Pancreas (tissue), 10 donors: ENCODE data around the gene CAD. TPM values are rescaled to one million over a fixed set of nuclear protein-coding genes. Genes with fewer than 3 reads are reported as not detected.

Source experiments
- ATAC-seq, 4 donors: fragments of 200-7000 bp; cut with Tn5 transposase; one replicate each; pipeline versions ENCODE4 v1.8.0 to v1.9.1; 2020; ENCODE audit warnings: mild to moderate bottlenecking in 4 of 4, moderate library complexity in 4 of 4
- DNase-seq, 6 donors: peaks; one replicate each; pipeline ENCODE4 v3.0.0-alpha.2; 2020
- FAIRE-seq: peaks from 2 replicates; lab custom pipeline; 2012; peaks lifted over from hg19 to GRCh38; lab: Jason Lieb, UNC
- H3K27ac ChIP-seq, 4 donors: fragments of 200-600 bp; sonication (generic); 1 replicate in 3 of 4; 2 replicates in 1 of 4; pipeline versions ENCODE4 v1.5.0 to v1.8.0; 2020
- H3K27me3 ChIP-seq, 4 donors: fragments of 200-600 bp; one replicate each; pipeline ENCODE4 v1.8.0; 2021
- H3K36me3 ChIP-seq, 3 donors: fragments of 200-600 bp; sonication (generic) in 1 of 3; one replicate each; pipeline versions ENCODE4 v1.5.0 to v1.8.0; 2020 to 2021
- H3K4me1 ChIP-seq, 3 donors: fragments of 200-600 bp; one replicate each; pipeline ENCODE4 v1.8.0; 2021
- H3K4me3 ChIP-seq, 4 donors: fragments of 200-600 bp; sonication (generic) in 2 of 4; one replicate each; pipeline versions ENCODE4 v1.5.0 to v1.8.0; 2020 to 2021
- H3K9me3 ChIP-seq, 4 donors: fragments of 200-600 bp; one replicate each; pipeline ENCODE4 v1.8.0; 2021
- CTCF ChIP-seq, 4 donors: fragments of 200-600 bp; sonication (generic) in 3 of 4; IDR thresholded peaks; one replicate each; pipeline versions ENCODE4 v1.5.0 to v1.8.0; 2021; ENCODE audit warnings: antibody characterized with exemption in 4 of 4
- WGBS, 2 donors: extraction: QIAGEN DNeasy Blood & Tissue Kit; methylation state at CpG; one replicate each; pipeline ENCODE4 v1.1.7; 2013; 5-methylcytosine and 5-hydroxymethylcytosine counted together
- intact Hi-C, 3 donors: fragments of 100-400 bp; cut with DNase I; formaldehyde crosslinking; loops; one replicate each; pipeline versions ENCODE4 v1.11.1 to v1.14.2; 2022
- polyA plus RNA-seq, 2 donors: library from polyadenylated mRNA; stranded (reverse); fragments of 200-250 nt; gene quantifications; one replicate each; pipeline ENCODE4 v1.2.3, GENCODE V29; 2013
- total RNA-seq, 6 donors: library from RNA; stranded (reverse); fragmentation: NEBNext Ultra II Directional in 4 of 6; extraction: Animal tissue kit (Norgen Biotek cat#: 25700) in 4 of 6; gene quantifications; one replicate each; pipeline versions ENCODE4 v1.2.1 to v1.2.4, GENCODE V29; 2021 to 2023
- donor health status: healthy with polysubstance abuse.
- donor health status: DM: no; HTN: no; CAD: no; lungs with moderate emphysema.
- donor health status: DM: no; HTN: no; CAD: no.
- donor health status: control.
- donor health status: control.
- donor health status: Bipolar disorder and iron deficiency.
- donor health status: DM: yes; HTN: yes; CAD: no.
- donor health status: DM: no; HTN: no; CAD: no.
- donor health status: DM: no; HTN: no; CAD: no.
- donor health status: DM: yes; HTN: yes; CAD: no.

CAD gene
- total and polyA plus RNA-seq, 8 donors = 9.6 to 24.6 (median 16.3) TPM

- H3K4me3 ChIP-seq = no peak overlapping the region
- ATAC-seq (no peak), FAIRE-seq (no peak), DNase-seq (no peak)
- intact Hi-C loops = no loop called here
- H3K27me3 ChIP-seq = peaks cover 0 to 6% (median 0%) of the 10 kb centered on the region in 4 donors
- H3K9me3 ChIP-seq = no peaks in the 10 kb centered on the region
- no peaks in the 10 kb centered on the region for H3K4me1 ChIP-seq
- H3K36me3 ChIP-seq = no peaks in the 10 kb centered on the region
- TF ChIP-seq CTCF (IDR thresholded peaks at IDR 0.05) = no peak
- WGBS, 2 donors = 61 to 67% methylated on average over 4 of the region's 4 CpGs
- H3K27ac ChIP-seq = no peak overlapping the region
Measured at GRCh38 chr2:27182346-27182745, 34.8 kb upstream of the CAD start.

GRCh38 chr2:27184115-27184514, 33.1 kb upstream of the CAD start:
- DNase-seq (no peak), FAIRE-seq (no peak), ATAC-seq (no peak)
- 58 to 66% methylated on average over 4 of the region's 4 CpGs for WGBS, 2 donors
- Histone ChIP-seq H3K9me3 (no peaks in the 10 kb centered on the region), H3K4me3 (no peak overlapping the region), H3K4me1 (no peaks in the 10 kb centered on the region), H3K36me3 (no peaks in the 10 kb centered on the region), H3K27ac (no peak overlapping the region), H3K27me3 (peaks cover 0 to 6% (median 0%) of the 10 kb centered on the region in 4 donors)
- intact Hi-C loops = no loop called here
- TF ChIP-seq CTCF (IDR thresholded peaks at IDR 0.05) = no peak

GRCh38 chr2:27185331-27186026, 31.7 kb upstream of the CAD start:
- peaks cover 0 to 5% (median 0%) of the 10 kb centered on the region in 4 donors for H3K27me3 ChIP-seq
- no peaks in the 10 kb centered on the region for H3K4me1 ChIP-seq
- H3K36me3 ChIP-seq = no peaks in the 10 kb centered on the region
- H3K9me3 ChIP-seq = no peaks in the 10 kb centered on the region
- no peak overlapping the region for H3K4me3 ChIP-seq
- ATAC-seq (peak in 3 of 4 donors; percentile 53 to 62 (median 54)), FAIRE-seq (no peak), DNase-seq (no peak)
- intact Hi-C loops = no loop called here
- H3K27ac ChIP-seq = peak overlapping the region in 1 of 4 donors; percentile 30
- 28 to 42% methylated on average over 6 of the region's 6 CpGs for WGBS, 2 donors
- no peak for TF ChIP-seq CTCF (IDR thresholded peaks at IDR 0.05)

- no peaks in the 10 kb centered on the region for H3K27me3 ChIP-seq
- intact Hi-C loops = no loop called here
- no peak for TF ChIP-seq CTCF (IDR thresholded peaks at IDR 0.05)
- no peaks in the 10 kb centered on the region for H3K36me3 ChIP-seq
- no peak for FAIRE-seq
- DNase-seq = no peak
- no peaks in the 10 kb centered on the region for H3K4me1 ChIP-seq
- H3K27ac ChIP-seq = no peak overlapping the region
- H3K9me3 ChIP-seq = no peaks in the 10 kb centered on the region
- no peak for ATAC-seq
- no peak overlapping the region for H3K4me3 ChIP-seq
- 55 to 65% methylated on average over 6 of the region's 6 CpGs for WGBS, 2 donors
Measured at GRCh38 chr2:27186613-27187345, 30.4 kb upstream of the CAD start.
